Middle frontal gyrus (tissue), 1 donor: ENCODE measurements around the gene DNAAF1.
"Not testable (repeated sequence)": the region's sequence is repeated elsewhere in the genome, so short reads cannot be mapped to it uniquely, and the experiment has no call there.

Experiments
- DNase-seq: peaks from one replicate; pipeline ENCODE4 v3.0.0-alpha.2; 2015; ENCODE audit warnings: low spot score; ENCODE audit errors: extremely low spot score

Gene DNAAF1

GRCh38 chr16:84144859-84145639, at the start of gene DNAAF1, which contains the start of gene HSDL1:
Gene DNAAF1, plus strand, starts transcription at chr16:84145308. Its CDS starts 133 bp downstream, at chr16:84145441.
Gene HSDL1, minus strand, starts transcription at chr16:84145177. Its CDS starts 13,856 bp downstream, at chr16:84131321.
- peak; percentile 80 for DNase-seq

DNA sequence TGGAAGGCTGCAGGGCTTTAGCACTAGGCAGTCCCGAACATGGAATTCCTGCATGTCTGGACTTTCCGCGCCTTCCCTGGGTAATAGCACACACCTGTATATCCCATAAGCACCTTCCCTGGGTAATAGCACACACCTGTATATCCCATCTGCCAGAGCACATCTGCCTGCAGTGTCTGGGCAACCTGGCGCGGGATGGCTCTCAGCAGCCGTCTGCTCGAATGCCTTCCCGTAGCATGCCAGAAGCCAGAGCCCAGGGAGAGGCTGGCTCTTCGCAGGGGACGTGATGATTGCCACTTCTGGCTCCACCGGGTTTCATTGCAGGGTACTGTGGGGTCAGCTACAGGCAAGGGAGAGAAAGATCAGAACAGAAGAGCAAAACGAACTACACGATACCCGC, 49.6 kb upstream of the DNAAF1 start:
- no peak for DNase-seq

GRCh38 chr16:84096447-84097005, 48.6 kb upstream of the DNAAF1 start:
- no peak for DNase-seq

DNA sequence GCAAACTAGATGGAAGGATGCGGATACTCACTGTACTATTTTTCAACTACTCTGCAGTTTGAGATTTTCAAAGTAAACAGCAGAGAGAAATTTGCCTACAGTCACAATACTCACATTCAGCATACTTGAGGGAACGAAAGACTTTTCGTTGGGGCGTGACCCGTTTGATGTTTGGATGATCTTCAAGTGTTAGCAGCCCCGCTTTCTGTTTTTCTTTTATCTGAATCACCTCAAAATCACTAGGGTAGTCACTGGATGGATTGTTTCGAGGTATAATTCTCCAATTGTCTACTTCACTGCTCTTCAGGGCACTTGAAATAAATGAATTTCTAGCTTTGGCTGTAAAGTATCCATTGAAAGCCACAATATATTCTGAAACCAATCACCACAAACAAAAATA, 46.2 kb upstream of the DNAAF1 start:
- no peak for DNase-seq

DNA sequence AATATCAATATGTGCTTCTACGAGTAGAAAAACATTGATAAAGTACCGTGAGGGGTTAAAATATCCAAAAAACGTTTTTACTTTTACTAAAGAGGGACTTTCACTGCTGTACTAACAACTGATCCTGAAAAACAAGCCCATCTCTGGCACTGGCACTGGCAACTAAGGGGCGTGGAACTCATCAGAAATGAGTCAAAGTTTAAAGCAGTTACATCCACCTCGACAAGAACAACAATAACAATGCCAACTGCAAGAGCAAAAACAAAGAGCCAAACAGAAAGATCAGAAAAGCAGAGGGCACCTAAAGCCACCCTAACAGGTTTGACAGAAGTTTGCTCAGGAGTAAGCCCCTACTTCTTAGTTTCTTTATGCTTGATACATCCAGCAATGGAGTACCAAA, 41.4 kb upstream of the DNAAF1 start:
- no peak for DNase-seq

GRCh38 chr16:84104231-84104630, 40.9 kb upstream of the DNAAF1 start:
- DNase-seq: no peak

DNA sequence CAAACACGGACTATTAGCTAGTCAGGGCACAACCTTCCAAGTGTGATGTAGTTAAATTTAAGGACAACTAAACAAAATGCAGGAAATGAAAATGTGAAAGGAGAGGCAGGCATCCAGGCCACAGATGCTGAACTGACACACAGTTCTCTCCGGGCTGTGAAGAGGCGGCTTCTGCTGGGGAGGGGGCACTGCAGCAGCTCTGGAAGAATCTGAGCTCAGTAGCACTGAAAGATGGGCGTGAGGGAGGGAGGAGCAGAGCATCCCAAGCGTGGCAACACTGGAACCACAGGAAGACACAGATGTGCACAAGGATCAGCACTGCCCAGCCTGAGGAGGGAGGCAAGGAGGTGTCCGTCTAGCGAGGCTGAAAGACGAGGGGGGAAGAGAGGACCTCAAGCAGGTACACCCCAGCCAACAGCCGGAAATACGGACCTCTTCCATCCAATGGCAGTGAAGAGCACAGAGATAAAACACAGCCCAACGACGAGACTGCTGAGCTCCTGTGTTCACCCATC, 39.8 kb upstream of the DNAAF1 start:
- DNase-seq: no peak

- DNase-seq: no peak
Measured at GRCh38 chr16:84105948-84106740, 39.0 kb upstream of the DNAAF1 start.

GRCh38 chr16:84107921-84108320, 37.2 kb upstream of the DNAAF1 start:
- DNase-seq: no peak

DNA sequence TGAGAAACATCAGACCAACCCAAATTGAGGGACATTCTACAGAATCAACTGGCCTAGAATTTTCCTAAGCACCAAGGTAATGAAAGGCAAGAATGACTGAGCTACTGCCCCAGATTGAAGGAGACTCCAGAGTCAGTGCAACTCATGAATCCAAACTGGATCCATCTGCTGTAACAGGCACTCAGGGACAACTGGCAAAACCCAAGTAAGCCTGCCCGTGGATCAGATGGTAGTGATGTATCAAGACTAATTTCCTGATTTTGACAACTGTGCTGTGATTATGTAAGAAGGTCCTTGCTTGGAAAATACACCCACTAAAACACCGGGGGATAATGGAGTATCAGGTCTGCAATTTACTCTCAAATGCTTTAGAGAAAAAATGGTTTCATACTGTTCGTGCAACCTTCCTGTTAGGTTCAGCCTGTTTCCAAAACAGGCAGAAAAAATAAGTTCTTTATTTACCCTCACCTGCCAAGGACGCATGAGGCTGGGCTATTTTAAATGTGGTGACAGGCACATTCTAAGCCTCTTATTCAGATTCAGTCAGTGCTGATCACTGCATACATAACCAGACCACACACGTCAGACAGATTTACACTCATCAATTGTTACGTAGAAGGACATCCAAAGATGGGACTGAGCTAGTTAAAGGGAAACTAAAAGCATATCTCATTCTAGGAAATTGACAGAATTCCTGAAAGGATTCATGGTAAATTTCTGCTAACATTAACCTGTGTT, 35.3 kb upstream of the DNAAF1 start:
- no peak for DNase-seq

DNA sequence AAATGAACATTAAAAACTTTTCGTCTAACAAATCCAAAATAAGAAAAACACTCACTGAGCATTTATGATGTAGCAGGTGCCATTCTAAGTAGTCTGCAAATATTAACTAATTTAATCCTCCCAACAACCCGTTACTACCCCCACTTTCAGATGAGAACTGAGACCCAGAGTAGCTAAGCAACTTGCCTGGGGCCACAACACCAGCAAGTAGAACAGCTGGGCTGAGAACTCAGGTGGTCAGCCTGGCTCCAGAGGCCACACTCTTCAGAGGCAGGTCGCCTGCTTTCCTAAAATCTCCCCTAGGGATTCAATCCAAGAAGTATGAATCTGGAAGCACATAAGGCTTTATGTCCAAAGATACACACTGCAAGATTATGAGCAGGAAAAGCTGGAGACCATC, 34.6 kb upstream of the DNAAF1 start:
- DNase-seq: no peak

GRCh38 chr16:84111525-84111924, 33.6 kb upstream of the DNAAF1 start:
- DNase-seq: no peak

DNA sequence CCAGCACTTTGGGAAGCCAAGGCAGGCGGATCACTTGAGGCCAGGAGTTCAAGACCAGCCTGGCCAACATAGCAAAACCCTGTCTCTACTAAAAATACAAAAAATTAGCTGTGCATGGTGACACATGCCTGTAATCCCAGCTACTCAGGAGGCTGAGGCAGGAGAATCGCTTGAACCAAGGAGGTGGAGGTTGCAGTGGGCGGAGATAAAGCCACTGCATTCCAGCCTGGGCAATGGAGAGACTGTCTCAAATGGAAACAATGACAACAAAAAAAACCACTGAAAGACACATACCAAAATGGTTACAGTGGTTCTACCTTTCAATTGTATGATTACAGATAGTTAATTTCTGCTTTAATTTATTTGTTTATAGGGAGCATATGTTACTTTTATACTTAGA, 33.2 kb upstream of the DNAAF1 start:
- not testable (repeated sequence) for DNase-seq

DNA sequence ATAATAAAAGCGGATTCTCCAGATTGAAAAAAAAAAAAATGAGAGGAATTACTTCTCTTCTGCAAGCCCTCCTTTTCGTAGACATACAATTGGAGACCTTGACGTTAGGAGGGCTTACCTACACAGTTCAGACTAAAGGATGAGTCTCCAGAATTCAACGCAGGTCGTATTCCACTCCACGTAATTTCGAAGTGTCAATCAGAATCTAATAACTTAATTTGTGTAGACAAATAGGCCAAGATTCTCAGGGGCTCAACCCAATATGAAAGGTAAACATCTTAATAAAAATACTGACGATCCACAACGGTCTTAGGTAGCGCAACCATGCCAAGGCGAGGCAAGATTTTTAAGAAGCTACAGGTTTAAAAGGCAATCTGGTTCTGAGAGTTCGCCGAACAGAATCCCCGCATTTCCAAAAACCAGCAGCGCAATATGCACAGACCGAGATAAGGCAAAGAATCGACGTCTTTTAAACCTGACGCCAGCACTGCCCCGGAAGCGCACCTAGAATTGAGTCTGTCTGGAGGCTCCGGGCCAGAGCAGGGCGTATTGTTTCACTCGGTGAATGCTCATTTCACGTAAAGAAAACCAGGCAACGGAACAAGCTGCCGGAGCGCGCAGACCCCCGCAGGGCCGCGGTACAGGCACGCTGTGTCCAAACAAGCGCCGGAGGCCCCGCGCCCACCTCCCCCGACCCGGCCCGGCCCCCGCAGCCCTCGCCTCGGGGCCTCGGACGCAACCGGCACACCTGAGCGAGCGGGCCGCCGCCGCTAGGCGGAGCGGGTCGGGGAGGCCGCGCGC, 29.0 kb upstream of the DNAAF1 start:
- DNase-seq: no peak

DNA sequence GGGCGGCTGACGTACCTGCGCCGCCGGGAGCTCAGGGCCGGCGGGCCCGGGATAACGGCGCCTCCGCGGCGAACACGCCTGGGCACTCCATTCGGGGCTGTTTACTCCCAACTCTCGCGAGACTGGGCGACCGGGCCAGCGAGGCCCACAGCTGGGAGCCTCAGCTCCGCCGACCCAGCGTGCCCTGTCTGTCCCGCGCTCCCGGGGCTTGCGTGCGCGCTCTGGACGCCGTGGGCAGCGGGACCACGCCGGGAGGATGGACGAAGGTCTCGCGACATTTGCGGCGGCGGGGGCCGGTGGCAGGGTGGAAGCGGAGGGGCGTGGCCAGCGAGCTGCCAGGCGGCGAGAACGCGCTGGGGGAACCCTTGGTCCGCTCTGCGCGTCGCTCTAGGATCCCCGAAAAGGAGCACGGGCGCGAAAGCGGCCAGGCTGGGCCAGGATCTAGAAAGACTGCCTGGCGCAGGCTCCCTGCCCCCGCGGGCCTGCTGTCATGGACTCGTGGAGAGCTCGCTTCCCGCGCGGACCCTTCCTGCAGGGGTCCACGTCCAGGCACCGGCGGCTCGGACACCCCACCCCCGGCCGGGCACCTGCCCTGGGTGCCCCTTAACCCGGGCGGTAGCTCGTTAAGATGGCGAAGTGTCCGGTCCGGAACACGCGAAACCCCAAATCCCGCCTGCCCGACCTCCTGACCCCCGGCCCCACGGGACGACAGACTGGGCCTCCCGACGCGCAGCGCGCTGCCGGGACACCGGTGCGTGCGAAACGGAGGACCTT, 28.2 kb upstream of the DNAAF1 start, which contains the start of gene MBTPS1:
Gene MBTPS1, minus strand, starts transcription at position 223 of the 774 bp plus-strand sequence. CDS start 15,159 bp downstream, outside the sequence.
- DNase-seq: peak; percentile 99

DNA sequence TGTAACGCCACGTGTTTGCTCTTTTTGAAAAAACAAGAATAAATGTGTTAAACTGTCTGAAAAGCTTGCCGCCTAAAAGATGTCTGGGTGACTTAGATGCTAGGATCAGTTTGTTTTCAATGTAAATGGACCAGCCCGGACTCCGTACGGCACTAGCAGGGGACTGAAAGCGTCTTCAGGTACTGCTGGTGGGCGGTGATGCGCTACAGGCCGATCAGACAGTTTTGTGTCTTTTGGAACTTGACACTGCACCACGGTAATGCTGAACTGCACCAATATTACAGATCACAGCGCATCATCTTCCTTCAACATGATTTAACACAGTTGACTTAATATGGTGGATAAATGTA, 27.6 kb upstream of the DNAAF1 start:
- DNase-seq: peak; percentile 11

DNA sequence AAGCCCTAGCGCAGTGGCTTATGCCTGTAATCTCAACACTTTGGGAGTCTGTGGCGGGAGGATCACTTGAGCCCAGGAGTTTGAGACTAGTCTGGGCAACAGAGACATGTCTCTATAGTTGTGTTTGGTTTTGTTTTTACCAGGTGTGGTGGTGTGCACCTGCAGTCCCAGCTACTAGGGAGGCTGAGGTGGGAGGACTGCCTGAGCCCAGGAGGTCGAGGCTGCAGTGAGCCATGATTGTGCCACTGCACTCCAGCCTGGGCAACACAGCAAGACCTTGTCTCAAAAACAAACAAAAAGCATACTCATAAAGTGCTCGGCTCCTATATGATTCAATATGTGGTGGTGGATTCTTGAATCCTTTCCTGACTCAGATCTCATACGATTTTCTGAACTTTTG, 26.8 kb upstream of the DNAAF1 start:
- DNase-seq: not testable (repeated sequence)

- DNase-seq: no peak
Measured at GRCh38 chr16:84119368-84119767, 25.7 kb upstream of the DNAAF1 start.

- DNase-seq: no peak
Measured at GRCh38 chr16:84120023-84120422, 25.1 kb upstream of the DNAAF1 start.

DNA sequence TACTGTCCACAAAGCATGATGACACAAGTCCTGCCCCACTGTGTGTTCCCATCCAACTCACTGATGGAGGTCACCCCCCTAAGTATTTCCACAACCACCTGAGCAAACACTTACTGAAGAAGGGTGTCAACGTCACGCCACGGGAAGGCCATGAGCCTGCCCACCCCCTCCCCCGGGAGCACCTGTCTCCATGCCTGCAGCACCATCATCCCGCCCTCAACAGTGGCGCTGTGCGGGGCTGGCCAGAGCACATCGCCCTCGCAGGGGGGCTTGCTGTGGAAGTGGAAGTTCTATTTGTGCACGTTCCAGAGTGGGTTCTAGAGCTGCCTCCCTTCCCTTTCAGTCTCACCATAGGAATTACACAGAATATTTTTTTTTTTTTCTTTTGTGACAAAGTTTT, 24.1 kb upstream of the DNAAF1 start:
- DNase-seq: no peak
